SK-N-MC (cell line): Measurements from ENCODE around the gene AARSD1.

Experiments
- EZH2 ChIP-seq: fragments of 200-600 bp; sonication (generic); IDR thresholded peaks from one replicate; pipeline ENCODE4 v1.6.1; 2017; ENCODE audit warnings: antibody characterized with exemption
- POLR2AphosphoS5 ChIP-seq: IDR thresholded peaks from 2 replicates; pipeline ENCODE4 v1.6.1; 2012; ENCODE audit warnings: mild to moderate bottlenecking, low read depth, low read length, borderline replicate concordance

- no peak for TF ChIP-seq EZH2
- TF ChIP-seq POLR2AphosphoS5 = no peak
These were observed 55.2 kb downstream of the AARSD1 start for GRCh38 chr17:42908872-42909700.
